GM18526 (cell line): ENCODE data around the gene OTOG.

ENCODE experiments used
- POLR2A ChIP-seq: IDR thresholded peaks from 3 replicates; pipeline ENCODE4 v1.6.1; 2011; ENCODE audit not compliant: insufficient read length; ENCODE audit errors: extremely low read depth

OTOG gene

DNA sequence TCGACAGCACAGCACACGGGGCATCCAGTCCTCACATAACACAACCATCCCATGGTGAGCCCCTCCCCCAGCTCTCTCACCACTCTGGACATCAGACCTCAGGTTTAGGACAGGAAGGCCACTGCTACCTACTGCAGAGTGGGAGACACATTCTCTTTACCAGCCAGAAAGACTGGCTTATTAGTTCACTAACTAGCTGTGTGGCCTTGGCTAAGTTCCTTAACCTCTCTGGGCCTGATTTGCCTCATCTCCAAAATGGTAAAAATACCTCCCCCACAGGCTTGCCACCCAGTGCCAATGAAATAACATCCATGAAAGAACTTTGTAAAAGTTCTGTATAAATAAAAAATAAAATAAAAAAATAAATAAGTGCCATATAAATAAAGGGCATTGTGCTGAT lies 35.0 kb upstream of the OTOG start:
- TF ChIP-seq POLR2A = no peak

DNA sequence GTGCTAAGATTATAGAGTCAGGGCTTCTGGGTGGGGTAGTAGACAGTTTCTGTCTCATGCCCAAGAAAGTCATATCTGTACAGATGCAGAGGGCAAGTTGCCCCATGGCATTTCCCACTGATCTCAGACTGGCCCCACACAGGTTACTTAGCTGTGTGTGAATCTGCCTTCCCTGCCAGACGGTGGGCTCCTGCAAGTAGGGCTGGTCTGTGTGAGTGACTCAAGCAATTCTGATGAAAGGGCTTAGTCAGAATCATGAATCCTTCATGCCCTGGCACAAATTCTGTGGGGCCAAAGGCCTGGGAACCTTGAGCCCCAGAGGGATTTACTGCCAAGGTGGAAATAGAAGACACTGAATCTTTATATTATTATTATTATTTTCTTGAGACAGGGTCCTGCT lies 33.2 kb upstream of the OTOG start:
- no peak for TF ChIP-seq POLR2A

DNA sequence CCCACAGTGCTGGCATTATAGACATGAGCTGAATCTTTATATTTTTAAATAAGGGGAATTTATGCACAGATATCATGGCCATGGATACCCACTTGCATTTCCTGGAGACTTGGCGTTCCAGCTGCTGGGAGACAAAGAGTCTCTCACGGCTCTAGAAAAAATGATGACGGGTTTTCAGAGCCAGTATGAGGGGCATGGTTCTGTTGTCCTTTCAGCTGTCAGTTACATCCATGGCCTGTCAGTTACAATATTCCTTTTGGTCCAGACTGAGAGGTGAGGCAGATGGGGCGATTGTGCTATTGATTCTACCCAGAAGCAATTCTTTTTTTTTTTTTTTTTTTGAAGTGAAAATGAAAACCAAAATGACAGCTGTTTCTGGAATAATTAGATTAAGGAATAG lies 32.6 kb upstream of the OTOG start:
- TF ChIP-seq POLR2A = no peak

DNA sequence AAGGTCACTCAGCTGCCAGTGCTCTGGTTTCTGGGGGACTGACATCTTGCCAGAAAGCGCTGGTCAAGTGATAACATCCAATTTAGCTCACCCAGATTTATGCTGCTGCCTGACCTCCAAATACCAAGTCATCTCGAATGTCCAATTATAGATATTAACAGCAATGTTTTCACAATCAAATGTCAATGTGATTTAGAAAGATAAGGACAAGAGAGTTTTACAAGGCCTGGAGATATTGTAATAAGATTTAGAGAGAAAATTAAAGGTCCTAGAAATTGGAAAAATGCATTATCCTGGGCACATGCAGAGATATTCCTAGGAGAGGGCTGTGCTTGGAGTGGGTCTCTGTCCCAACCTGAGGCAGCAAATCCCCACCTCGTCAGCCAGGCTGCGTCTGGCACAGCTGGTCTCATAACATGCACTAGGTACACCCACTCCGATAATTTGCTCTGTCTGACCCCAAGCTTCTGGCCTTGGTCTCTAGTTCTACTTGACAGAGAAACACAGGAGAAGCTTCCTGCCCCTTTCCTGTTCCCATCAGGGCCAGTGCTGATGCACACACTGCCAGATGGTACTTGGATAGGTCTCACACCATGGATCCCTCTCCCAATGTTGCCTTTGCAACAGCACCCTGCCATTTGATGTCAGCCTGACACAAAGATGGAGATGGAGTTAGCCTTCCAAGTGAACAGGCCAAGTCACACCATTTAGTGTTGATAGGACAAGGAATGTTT lies 31.4 kb upstream of the OTOG start:
- TF ChIP-seq POLR2A = no peak

DNA sequence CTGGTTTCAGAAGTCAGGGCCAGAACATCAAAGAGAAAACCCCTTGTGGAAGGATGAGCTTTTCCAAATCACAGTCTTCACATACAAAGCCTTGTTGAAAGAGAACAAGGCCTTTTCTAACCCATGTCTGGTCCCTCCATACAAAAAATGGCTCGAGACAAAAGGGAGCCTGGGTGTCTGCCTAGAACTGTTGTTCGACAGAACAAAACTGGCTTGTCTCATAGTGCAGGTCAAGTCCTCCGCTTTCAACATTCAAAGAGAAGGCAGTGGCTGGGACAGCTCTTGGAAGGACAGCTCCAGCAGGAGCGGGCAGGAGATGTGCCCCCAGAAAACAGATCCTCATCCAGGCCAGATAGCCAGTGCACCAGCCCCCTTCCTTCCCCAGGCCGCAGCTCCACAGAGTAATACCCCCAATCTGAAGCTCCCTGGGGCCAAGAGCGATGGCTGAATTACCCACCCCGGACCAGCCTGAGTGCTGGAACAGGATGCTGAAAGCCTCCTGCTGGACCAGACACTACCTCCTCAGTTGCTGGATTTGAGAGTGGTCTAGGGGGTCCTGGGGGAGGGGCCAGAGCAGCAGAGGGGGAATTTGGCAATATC lies 30.4 kb upstream of the OTOG start:
- TF ChIP-seq POLR2A = no peak

DNA sequence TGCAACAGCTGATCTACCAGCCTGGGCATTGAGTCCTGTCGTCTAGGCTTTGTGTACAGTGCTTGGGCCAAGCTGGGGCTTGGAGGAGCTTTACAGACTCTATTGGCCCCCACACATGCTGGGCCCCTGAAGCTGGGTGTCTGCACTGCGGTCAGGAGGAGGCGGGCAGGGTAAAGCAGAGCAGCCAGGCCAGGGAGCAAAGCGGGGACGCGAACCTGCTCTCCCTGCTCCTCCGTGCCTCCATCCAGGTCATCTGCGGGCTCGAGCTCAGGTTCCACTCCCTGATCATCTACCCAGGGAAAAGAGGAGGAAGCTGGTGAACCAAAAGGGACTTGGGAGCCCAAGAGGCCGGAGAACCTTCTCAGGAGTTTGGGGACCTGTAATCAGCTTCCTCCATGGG lies 29.9 kb upstream of the OTOG start:
- TF ChIP-seq POLR2A = no peak

DNA sequence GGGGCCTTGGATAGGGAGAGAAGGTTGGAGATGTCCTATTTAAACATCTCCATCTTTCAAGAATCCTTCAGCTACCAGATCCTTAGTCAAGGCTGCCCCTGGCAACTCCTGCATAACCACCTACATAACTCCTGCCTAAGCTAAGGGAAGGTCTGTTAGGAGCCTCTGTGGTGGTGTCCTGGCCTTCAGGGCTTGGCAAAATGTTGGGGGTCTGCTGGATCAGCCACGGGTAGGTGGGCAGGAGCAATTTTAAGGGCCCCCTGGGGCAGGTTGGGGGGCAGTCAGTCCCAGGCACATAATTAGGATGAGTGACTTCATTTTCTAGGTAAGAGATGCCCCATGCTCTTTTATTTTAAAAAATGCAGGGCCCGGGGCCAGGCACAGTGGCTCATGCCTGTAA lies 28.7 kb upstream of the OTOG start:
- no peak for TF ChIP-seq POLR2A

DNA sequence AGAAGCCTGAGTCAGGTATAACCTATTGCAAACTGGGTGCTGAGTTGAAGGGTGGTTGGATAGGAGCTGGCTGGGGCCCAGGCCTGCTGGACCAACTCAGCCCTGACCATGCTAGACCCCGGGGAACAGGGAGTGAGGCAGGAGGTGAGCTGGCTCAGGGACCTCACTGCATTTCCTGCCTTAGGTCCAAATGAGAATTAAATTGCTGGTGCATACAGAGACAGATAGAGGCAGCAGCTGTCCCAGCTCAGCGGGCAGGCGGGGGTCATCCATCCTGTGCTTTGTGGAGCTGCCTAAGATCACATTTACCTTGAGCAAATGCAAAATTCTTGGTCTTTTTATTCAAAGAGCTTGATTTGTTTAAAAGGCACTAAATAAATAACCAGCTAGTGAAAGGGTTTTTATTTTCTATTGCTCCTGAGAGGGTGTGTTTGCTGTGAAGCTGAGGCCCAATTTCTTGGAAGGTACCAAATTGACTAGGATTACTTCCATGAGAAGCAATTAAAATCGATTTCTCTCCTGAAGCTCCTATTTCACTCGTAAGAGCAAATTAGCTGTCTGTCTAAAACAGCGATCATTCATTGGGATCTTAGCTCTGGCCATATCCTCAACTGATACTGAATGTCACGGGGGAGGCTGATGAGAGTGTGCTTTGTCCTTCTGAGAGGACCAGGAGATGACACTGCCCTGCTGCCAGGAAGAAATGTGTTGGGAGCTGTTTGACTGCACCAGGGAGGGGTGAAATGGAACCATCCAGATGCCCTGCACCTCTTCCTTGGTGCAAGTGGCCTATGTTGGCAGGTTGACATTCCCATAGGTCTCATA lies 27.8 kb upstream of the OTOG start:
- no peak for TF ChIP-seq POLR2A

DNA sequence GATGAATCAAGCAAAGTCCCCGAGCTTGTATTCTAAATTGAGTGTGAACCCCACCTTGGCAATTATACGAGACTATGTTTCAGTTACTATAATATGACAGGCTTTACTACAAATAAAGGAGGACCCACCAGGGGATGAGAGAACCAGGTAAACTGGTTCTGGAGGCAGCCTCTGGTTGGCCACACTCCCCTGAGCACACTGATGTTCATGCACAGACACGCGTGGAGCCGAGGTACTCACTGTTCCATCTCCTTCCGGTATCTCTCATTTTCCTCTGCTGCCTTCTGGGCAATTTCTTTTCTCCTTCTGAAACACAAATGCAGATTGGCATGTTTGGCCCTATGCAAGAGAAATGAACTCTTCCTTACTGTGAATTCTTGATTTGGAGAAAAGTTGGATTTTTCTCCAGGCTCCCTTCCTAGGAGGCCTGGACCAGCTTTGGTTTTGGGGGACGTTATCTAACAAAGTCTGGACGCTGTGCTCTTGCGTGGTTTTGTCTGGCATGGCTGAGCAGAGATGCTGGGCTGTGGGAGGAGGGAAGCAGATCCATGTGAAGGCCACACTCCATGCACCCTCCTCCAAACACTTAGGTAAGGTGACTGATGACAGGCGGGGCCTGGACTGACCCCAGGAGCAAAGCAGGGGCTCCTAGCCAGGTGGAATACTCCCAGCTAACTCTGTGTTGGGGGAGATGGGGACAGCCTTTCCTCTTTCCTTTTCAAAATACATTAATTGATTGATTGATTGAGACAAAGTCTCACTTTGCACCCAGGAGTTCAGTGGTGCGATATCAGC lies 25.8 kb upstream of the OTOG start:
- no peak for TF ChIP-seq POLR2A

DNA sequence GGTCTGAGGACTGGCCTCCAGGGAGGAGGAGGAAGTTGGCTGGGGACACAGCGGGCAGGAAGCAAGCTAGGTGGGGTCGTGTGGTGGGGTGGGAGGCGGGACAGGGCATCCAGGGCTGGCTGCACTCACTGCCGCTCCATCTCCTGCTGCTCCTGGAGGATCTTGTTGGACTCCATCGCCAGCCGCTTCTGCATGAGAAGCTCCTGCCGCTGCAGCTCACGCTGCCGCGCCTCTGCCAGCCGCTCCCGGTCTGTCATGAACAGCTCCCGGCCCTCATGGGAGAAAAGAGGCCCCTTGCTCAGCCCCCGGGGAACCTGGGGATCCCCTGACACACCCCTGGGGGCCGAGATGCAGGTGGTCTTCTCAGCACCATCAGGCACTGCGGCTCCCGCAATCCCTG lies 24.4 kb upstream of the OTOG start:
- no peak for TF ChIP-seq POLR2A

DNA sequence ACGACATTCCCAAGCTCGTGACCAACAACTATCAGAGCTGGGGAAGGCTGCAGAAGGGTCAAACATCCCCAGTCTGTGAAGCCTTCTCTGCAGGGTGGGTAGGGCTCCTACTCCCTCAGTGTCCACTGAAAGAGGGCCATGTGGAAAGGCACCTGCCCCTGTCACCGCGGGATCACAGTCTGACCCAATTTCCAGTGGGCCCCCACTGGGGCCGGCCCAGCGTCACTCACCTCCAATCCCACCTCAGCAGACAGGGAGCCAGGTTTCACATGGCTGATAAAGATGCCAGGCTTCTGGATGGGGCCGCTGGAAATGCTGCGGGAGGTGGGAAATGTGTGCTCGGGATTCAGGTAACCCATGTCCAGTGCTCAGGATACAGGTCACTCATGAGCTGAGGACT lies 22.8 kb upstream of the OTOG start:
- no peak for TF ChIP-seq POLR2A

DNA sequence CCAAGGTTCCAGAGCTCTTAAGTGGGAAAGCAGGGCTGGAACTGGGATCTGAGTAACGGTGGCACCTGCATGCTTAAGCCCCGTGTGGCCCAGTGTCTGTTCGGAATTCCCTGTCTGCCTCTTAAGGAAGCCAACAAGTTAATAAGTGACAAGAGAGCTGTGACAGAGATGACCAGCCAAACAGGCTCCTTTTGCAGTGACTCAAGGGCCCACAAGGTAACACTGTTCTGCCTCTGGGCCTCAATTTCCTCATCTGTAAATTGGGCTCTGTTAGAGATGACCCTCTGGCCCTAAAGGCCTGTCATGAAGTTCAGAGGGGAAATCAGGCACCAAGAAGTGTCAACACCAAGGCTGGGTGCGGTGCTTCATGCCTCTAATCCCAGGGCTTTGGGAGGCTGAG lies 21.5 kb upstream of the OTOG start:
- TF ChIP-seq POLR2A = no peak

DNA sequence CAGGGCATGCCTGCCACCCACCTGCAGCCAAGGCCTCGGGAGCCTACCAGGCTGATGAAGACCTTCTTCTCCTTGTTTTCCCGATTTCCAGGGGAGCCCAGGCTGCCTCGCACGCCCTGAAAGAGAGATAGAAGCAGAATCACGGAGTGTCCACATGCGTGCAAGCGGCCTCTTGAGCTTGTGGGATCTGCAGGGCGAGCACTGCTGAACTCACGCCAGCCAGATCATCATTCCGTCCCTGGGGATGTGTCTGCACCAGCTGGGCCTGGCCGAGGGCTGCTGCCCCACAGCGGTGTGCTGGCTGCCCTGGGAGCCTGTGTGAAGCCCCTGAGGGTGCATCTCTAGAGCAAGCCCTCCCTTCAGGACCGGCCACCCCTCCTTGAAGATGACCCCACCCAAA lies 20.7 kb upstream of the OTOG start:
- TF ChIP-seq POLR2A = no peak

DNA sequence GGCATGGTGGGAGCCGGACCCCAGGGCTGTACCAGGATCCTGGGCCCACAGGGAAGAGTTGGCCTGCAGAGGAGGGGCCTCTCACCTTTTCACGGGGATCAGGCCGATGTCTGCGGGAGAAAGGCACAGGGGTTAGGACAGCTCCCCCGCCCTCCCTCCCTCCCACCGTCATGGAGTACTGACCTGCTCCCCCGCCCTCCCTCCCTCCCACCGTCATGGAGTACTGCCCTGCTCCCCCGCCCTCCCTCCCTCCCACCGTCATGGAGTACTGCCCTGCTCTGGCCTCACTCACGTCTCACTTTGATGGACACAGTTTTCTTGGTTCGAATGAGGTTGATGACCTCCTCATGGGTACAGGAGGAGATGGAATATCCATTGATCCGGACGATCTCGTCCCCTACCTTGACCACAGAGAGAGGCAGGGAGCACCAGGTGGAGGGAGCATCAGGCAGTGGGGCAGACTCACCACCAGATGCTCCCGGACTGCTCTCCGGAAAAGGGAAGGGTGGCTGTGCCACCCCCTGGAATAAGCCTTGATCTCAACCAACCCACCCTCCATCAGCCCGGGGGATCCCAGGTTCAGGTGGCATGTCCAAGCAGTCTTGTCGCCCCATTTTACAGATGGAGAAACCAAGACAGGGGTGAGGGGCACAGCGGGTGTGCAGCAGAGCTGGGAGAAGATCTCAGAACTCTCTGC lies 20.0 kb upstream of the OTOG start:
- no peak for TF ChIP-seq POLR2A

DNA sequence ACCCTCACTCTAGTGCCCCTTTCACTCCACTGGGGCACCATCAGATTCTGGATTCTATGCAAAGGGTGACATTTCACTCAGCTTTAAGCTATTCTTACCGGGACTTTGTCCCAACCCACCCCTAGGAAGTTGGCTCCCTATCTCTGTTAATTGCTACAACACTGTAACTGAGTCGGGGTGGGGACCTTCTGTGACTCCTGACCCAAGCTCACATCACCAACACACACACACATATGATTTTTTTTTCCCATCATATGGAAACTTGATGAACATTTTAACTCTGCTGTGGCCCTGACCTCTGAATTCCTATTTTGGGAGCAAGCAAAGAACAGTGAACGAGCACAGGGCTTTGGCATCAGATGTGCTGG lies 19.4 kb upstream of the OTOG start:
- TF ChIP-seq POLR2A = no peak
